K562 (cell line): ENCODE results near the gene ANK2.

Source experiments
- GABPA ChIP-seq: fragments of 200-800 bp; sonication (Bioruptor generic); conservative IDR thresholded peaks from 2 replicates; pipeline ENCODE4 v1.6.1; 2016; ENCODE audit warnings: low read depth, missing genetic modification characterization, missing compliant biosample characterization
- JUN ChIP-seq, 2 experiments: sonication (generic) in 1 of 2; formaldehyde crosslinking in 1 of 2; IDR thresholded peaks; 2 replicates each; pipeline versions ENCODE4 v1.6.1 to v1.8.0; 2012 to 2022; ENCODE audit warnings: borderline replicate concordance in 2 of 2, mild to moderate bottlenecking in 2 of 2, improper control_type of control experiment in 1 of 2, low read depth in 1 of 2, low read length in 1 of 2, missing genetic modification reagents in 1 of 2
- POLR2A ChIP-seq: fragments of 450-650 bp; conservative IDR thresholded peaks from 2 replicates; pipeline ENCODE4 v1.6.1; 2016
- TFE3 ChIP-seq: fragments of 450-650 bp; formaldehyde crosslinking; IDR thresholded peaks from 2 replicates; pipeline ENCODE4 v1.4.0; 2020; ENCODE audit warnings: mild to moderate bottlenecking, mixed read lengths

- TF ChIP-seq POLR2A (no peak), JUN (IDR thresholded peaks at IDR 0.05; ENCODE audit: borderline replicate concordance, low read depth, low read length) (no peak), JUN (CRISPR knock-in tag; IDR thresholded peaks at IDR 0.05; ENCODE audit: borderline replicate concordance) (no peak), GABPA (tag) (no peak), TFE3 (CRISPR knock-in tag) (no peak)
Observed at GRCh38 chr4:113113151-113113550, 63.7 kb downstream of the ANK2 start.
